NB4 (cell line): ENCODE measurements around the gene ARHGAP23.

Experiments used
- CTCF ChIP-seq: IDR thresholded peaks from one replicate; pipeline ENCODE4 v1.5.1; 2012; ENCODE audit warnings: low read depth, low read length
- MAX ChIP-seq: IDR thresholded peaks from 2 replicates; pipeline ENCODE4 v1.6.1; 2011; ENCODE audit warnings: low read depth, low read length
- POLR2A ChIP-seq: IDR thresholded peaks from 2 replicates; pipeline ENCODE4 v1.6.1; 2011; ENCODE audit warnings: mild to moderate bottlenecking; ENCODE audit not compliant: insufficient read length; ENCODE audit errors: extremely low read depth

- no peak for TF ChIP-seq CTCF
- no peak for TF ChIP-seq MAX
- no peak for TF ChIP-seq POLR2A
Measured at GRCh38 chr17:38455288-38455915, 27.1 kb downstream of the ARHGAP23 start.
